GM23248 (cell line): Measurements from ENCODE around the gene IGSF5.

Source experiments
- EZH2 ChIP-seq: fragments of 200-600 bp; sonication (generic); IDR thresholded peaks from 2 replicates; pipeline ENCODE4 v1.6.1; 2018; ENCODE audit warnings: antibody characterized with exemption, mild to moderate bottlenecking; ENCODE audit not compliant: insufficient read depth, poor library complexity, severe bottlenecking
- EZH2phosphoT487 ChIP-seq: fragments of 200-600 bp; sonication (generic); IDR thresholded peaks from 2 replicates; pipeline ENCODE4 v1.6.1; 2018; ENCODE audit warnings: antibody characterized with exemption, moderate library complexity, mild to moderate bottlenecking, low read depth; ENCODE audit not compliant: insufficient read depth

GRCh38 chr21:39804240-39804639 lies 59.3 kb downstream of the IGSF5 start:
- TF ChIP-seq EZH2phosphoT487 = no peak
- TF ChIP-seq EZH2 = no peak
